ENCODE data around the gene PITRM1.

Gene PITRM1

DNA sequence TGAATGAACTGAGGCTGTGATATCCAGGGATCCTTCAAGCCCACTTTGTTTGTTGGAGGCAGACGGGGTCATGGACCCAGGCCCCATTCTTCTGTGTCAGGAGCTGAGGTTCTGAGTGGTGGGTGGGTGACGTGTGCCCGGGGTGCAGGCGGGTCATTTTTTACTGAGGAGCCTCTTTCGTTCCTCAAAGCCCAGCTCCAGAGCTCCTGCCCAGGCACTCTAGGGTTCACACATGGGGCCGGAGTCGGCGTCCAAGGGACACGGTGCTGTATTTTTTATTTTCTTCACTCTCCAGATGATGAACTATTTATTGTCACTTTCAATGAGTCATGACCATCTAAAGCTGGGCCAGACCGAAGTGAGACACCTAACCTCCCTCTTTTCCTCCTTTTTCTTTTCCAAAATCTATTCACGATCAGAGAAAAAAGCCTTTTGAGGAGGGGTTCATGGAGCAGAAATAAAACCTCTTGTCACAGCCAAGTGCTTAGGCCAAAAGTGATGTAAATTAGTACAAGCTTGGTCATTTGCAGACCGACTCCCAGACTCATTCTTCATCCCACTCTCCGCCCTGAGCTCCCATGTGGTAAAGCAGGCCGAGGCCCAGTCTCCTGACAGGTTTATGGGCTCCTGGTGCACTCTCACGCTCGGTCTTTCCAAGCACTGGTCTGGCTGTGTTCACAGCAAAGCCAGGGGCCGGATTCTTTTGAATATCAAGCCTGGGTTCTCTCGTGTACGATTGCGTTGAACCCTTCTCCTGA, 41.4 kb upstream of the PITRM1 start:
- no peak overlapping the region for H3K4me3 ChIP-seq (ENCODE audit: insufficient read depth in 1 of 2, low read depth in 1 of 2, low read length in 2 of 2)
- H4K8ac ChIP-seq (ENCODE audit: low read length): no peak overlapping the region
- H2AFZ ChIP-seq (ENCODE audit: low read depth, low read length): no peak overlapping the region
- DNase-seq: no peak
- H3K36me3 ChIP-seq (ENCODE audit: control insufficient read depth in 1 of 2, insufficient read depth in 2 of 2, low read depth in 1 of 2, low read length in 2 of 2): no peaks in the 10 kb centered on the region
- H3K27ac ChIP-seq (ENCODE audit: low read length, poor library complexity, severe bottlenecking): no peak overlapping the region
- 73% methylated on average over 20 of the region's 20 CpGs for WGBS
- H3K9ac ChIP-seq (ENCODE audit: low read length): no peak overlapping the region
- no peak overlapping the region for H3K4me2 ChIP-seq (ENCODE audit: low read length, poor library complexity, severe bottlenecking)
- no peak overlapping the region for H2BK5ac ChIP-seq (ENCODE audit: low read depth, low read length, poor library complexity, severe bottlenecking)
- H3K23ac ChIP-seq (ENCODE audit: low read length in 2 of 2): no peak overlapping the region
- peaks cover 0 to 25% of the 10 kb centered on the region in 2 experiments for H3K27me3 ChIP-seq (ENCODE audit: control insufficient read depth in 1 of 2, insufficient read depth in 1 of 2, low read length in 2 of 2)
- peaks cover 2% of the 10 kb centered on the region for H3K4me1 ChIP-seq (ENCODE audit: control insufficient read depth, insufficient read depth, low read depth, low read length)
- no peaks in the 10 kb centered on the region for H3K9me3 ChIP-seq (ENCODE audit: control insufficient read depth, low read length)
- H4K91ac ChIP-seq (ENCODE audit: low read length): no peak overlapping the region
- H2BK120ac ChIP-seq (ENCODE audit: low read depth, low read length): no peak overlapping the region
- no peak overlapping the region for H3K4ac ChIP-seq (ENCODE audit: low read depth in 1 of 2, low read length in 2 of 2)
- H2AK5ac ChIP-seq (ENCODE audit: low read length, severe bottlenecking): no peak overlapping the region
- H3K18ac ChIP-seq (ENCODE audit: low read depth in 1 of 2, low read length in 2 of 2): no peak overlapping the region
- H2BK15ac ChIP-seq (ENCODE audit: low read depth, poor library complexity, severe bottlenecking): no peak overlapping the region
- H3K79me1 ChIP-seq (replicated peaks; ENCODE audit: low read length, poor library complexity, severe bottlenecking): no peaks in the 10 kb centered on the region
- no peak overlapping the region for H2BK12ac ChIP-seq (ENCODE audit: low read length in 2 of 2)
- H3K14ac ChIP-seq (ENCODE audit: low read length in 2 of 2): peak overlapping the region in 1 of 2 experiments; percentile 66

- Histone ChIP-seq H3K4ac (ENCODE audit: low read depth in 1 of 2, low read length in 2 of 2) (no peak overlapping the region), H2BK5ac (ENCODE audit: low read depth, low read length, poor library complexity, severe bottlenecking) (no peak overlapping the region), H2BK120ac (ENCODE audit: low read depth, low read length) (no peak overlapping the region), H3K23ac (ENCODE audit: low read length in 2 of 2) (no peak overlapping the region), H3K9me3 (ENCODE audit: control insufficient read depth, low read length) (no peaks in the 10 kb centered on the region), H4K8ac (ENCODE audit: low read length) (no peak overlapping the region), H3K79me1 (replicated peaks; ENCODE audit: low read length, poor library complexity, severe bottlenecking) (no peaks in the 10 kb centered on the region), H2AK5ac (ENCODE audit: low read length, severe bottlenecking) (no peak overlapping the region), H3K4me3 (ENCODE audit: insufficient read depth in 1 of 2, low read depth in 1 of 2, low read length in 2 of 2) (no peak overlapping the region), H3K18ac (ENCODE audit: low read depth in 1 of 2, low read length in 2 of 2) (peak overlapping the region in 1 of 2 experiments; percentile 37), H2BK12ac (ENCODE audit: low read length in 2 of 2) (no peak overlapping the region), H3K9ac (ENCODE audit: low read length) (no peak overlapping the region), H3K4me2 (ENCODE audit: low read length, poor library complexity, severe bottlenecking) (no peak overlapping the region), H2AFZ (ENCODE audit: low read depth, low read length) (no peak overlapping the region), H4K91ac (ENCODE audit: low read length) (no peak overlapping the region), H3K27me3 (ENCODE audit: control insufficient read depth in 1 of 2, insufficient read depth in 1 of 2, low read length in 2 of 2) (peaks cover 0 to 32% of the 10 kb centered on the region in 2 experiments), H3K27ac (ENCODE audit: low read length, poor library complexity, severe bottlenecking) (no peak overlapping the region), H3K4me1 (ENCODE audit: control insufficient read depth, insufficient read depth, low read depth, low read length) (peaks cover 2% of the 10 kb centered on the region), H3K36me3 (ENCODE audit: control insufficient read depth in 1 of 2, insufficient read depth in 2 of 2, low read depth in 1 of 2, low read length in 2 of 2) (no peaks in the 10 kb centered on the region), H2BK15ac (ENCODE audit: low read depth, poor library complexity, severe bottlenecking) (peak overlapping the region; percentile 2), H3K14ac (ENCODE audit: low read length in 2 of 2) (no peak overlapping the region)
- 77% methylated on average over 10 of the region's 10 CpGs for WGBS
- DNase-seq: no peak
Measured at GRCh38 chr10:3213208-3213607, 40.6 kb upstream of the PITRM1 start.

DNA sequence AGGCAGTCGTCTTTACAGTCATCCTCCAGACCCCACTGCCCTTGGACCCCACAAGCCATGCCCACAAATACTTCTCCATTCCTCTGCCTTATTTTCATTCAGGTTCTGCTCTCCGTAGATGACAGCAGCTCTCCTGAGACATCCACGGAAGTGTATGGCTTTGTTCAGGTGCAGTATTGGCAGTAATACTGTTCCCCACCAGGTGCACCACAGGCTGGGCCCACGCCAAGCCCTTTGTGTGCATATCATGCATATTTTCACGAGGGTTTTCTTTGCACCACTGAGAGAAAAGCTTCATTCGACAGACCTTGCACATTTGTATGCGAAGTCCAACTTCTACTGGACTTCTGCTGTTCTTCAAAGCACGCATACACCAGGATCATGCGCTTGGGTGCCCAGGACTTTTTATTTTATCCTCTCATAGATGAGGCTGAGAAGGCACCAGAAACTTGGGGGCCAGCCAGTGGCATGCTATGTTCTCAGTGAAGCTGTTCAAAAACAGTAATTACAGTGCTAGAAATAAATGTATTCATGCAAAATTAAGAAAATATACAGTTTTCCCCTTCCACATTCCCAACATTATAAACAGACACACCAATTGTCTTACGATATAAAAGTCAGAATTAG, 37.8 kb upstream of the PITRM1 start:
- H3K9me3 ChIP-seq (ENCODE audit: control insufficient read depth, low read length): no peaks in the 10 kb centered on the region
- DNase-seq: no peak
- H3K18ac ChIP-seq (ENCODE audit: low read depth in 1 of 2, low read length in 2 of 2): no peak overlapping the region
- H3K9ac ChIP-seq (ENCODE audit: low read length): no peak overlapping the region
- H2BK5ac ChIP-seq (ENCODE audit: low read depth, low read length, poor library complexity, severe bottlenecking): no peak overlapping the region
- no peak overlapping the region for H2AK5ac ChIP-seq (ENCODE audit: low read length, severe bottlenecking)
- no peak overlapping the region for H3K23ac ChIP-seq (ENCODE audit: low read length in 2 of 2)
- WGBS: 81% methylated on average over 9 of the region's 10 CpGs
- H3K4me3 ChIP-seq (ENCODE audit: insufficient read depth in 1 of 2, low read depth in 1 of 2, low read length in 2 of 2): no peak overlapping the region
- no peaks in the 10 kb centered on the region for H3K36me3 ChIP-seq (ENCODE audit: control insufficient read depth in 1 of 2, insufficient read depth in 2 of 2, low read depth in 1 of 2, low read length in 2 of 2)
- H2BK15ac ChIP-seq (ENCODE audit: low read depth, poor library complexity, severe bottlenecking): no peak overlapping the region
- no peak overlapping the region for H3K27ac ChIP-seq (ENCODE audit: low read length, poor library complexity, severe bottlenecking)
- no peak overlapping the region for H3K4me2 ChIP-seq (ENCODE audit: low read length, poor library complexity, severe bottlenecking)
- H2AFZ ChIP-seq (ENCODE audit: low read depth, low read length): no peak overlapping the region
- no peaks in the 10 kb centered on the region for H3K79me1 ChIP-seq (replicated peaks; ENCODE audit: low read length, poor library complexity, severe bottlenecking)
- no peak overlapping the region for H4K91ac ChIP-seq (ENCODE audit: low read length)
- no peak overlapping the region for H3K4ac ChIP-seq (ENCODE audit: low read depth in 1 of 2, low read length in 2 of 2)
- H4K8ac ChIP-seq (ENCODE audit: low read length): no peak overlapping the region
- no peak overlapping the region for H2BK12ac ChIP-seq (ENCODE audit: low read length in 2 of 2)
- H3K4me1 ChIP-seq (ENCODE audit: control insufficient read depth, insufficient read depth, low read depth, low read length): no peaks in the 10 kb centered on the region
- no peak overlapping the region for H3K14ac ChIP-seq (ENCODE audit: low read length in 2 of 2)
- no peak overlapping the region for H2BK120ac ChIP-seq (ENCODE audit: low read depth, low read length)
- H3K27me3 ChIP-seq (ENCODE audit: control insufficient read depth in 1 of 2, insufficient read depth in 1 of 2, low read length in 2 of 2): peaks cover 0 to 37% of the 10 kb centered on the region in 2 experiments

DNA sequence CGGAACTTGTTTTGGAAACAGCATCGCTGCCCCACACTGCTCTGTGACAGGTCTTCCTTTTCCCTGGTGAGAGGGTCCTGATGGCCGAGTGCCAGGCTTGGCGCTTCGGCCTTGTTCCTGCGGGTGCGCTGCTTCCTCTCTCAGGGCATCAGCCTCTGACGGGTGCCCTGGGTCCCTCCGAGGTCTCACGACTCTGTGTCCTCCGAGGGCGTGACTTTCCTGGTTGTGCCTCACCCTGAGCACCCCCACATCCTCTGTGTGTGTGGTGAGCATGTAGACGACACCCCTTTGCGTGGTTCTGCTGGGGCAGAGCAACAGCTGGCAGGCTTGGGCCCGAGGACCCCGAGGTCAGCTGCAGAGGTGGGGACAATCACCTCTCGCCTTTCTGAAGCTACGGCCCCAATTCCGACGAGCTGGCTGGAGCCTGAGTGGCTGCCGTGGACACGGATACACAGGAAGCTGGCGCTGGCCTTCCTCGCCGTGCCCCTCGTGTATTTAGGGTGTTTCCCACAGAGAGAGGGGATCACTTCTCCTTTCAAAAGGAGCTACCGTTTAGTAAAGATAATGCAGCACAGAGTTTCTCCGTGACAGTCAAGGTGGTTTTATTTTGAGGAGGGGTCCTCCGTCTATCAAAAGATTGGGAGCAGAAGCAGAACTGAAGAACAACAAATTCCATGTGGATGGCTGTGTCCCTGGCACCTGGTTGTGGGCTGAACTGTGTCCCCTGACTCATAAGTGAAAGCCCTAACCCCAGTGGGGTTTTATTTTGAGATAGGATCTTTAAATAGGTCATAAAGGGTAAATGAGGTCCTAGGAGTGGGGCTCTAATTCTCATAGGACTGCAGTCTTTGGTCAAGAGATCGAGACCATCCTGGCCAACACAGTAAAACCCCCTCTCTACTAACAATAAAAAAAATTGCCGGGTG, 36.2 kb upstream of the PITRM1 start:
- DNase-seq: no peak
- no peak overlapping the region for H3K18ac ChIP-seq (ENCODE audit: low read depth in 1 of 2, low read length in 2 of 2)

More for the DNA sequence above, 36.2 kb upstream of the PITRM1 start:
- no peak overlapping the region for H2BK15ac ChIP-seq (ENCODE audit: low read depth, poor library complexity, severe bottlenecking)
- H3K36me3 ChIP-seq (ENCODE audit: control insufficient read depth in 1 of 2, insufficient read depth in 2 of 2, low read depth in 1 of 2, low read length in 2 of 2): no peaks in the 10 kb centered on the region
- H2BK120ac ChIP-seq (ENCODE audit: low read depth, low read length): no peak overlapping the region
- no peak overlapping the region for H3K4me3 ChIP-seq (ENCODE audit: insufficient read depth in 1 of 2, low read depth in 1 of 2, low read length in 2 of 2)
- no peak overlapping the region for H4K8ac ChIP-seq (ENCODE audit: low read length)
- no peaks in the 10 kb centered on the region for H3K79me1 ChIP-seq (replicated peaks; ENCODE audit: low read length, poor library complexity, severe bottlenecking)
- H3K4me2 ChIP-seq (ENCODE audit: low read length, poor library complexity, severe bottlenecking): no peak overlapping the region
- peaks cover 0 to 37% of the 10 kb centered on the region in 2 experiments for H3K27me3 ChIP-seq (ENCODE audit: control insufficient read depth in 1 of 2, insufficient read depth in 1 of 2, low read length in 2 of 2)
- no peak overlapping the region for H3K9ac ChIP-seq (ENCODE audit: low read length)
- peak overlapping the region in 1 of 2 experiments; percentile 68 for H3K14ac ChIP-seq (ENCODE audit: low read length in 2 of 2)
- H2BK12ac ChIP-seq (ENCODE audit: low read length in 2 of 2): no peak overlapping the region
- no peak overlapping the region for H4K91ac ChIP-seq (ENCODE audit: low read length)
- no peak overlapping the region for H2AFZ ChIP-seq (ENCODE audit: low read depth, low read length)
- H3K9me3 ChIP-seq (ENCODE audit: control insufficient read depth, low read length): no peaks in the 10 kb centered on the region
- H3K27ac ChIP-seq (ENCODE audit: low read length, poor library complexity, severe bottlenecking): no peak overlapping the region
- 94% methylated on average over 31 of the region's 31 CpGs for WGBS
- no peak overlapping the region for H2AK5ac ChIP-seq (ENCODE audit: low read length, severe bottlenecking)
- no peak overlapping the region for H2BK5ac ChIP-seq (ENCODE audit: low read depth, low read length, poor library complexity, severe bottlenecking)
- H3K23ac ChIP-seq (ENCODE audit: low read length in 2 of 2): peak overlapping the region in 1 of 2 experiments; percentile 73
- H3K4ac ChIP-seq (ENCODE audit: low read depth in 1 of 2, low read length in 2 of 2): no peak overlapping the region
- H3K4me1 ChIP-seq (ENCODE audit: control insufficient read depth, insufficient read depth, low read depth, low read length): no peaks in the 10 kb centered on the region
